Panc1 (cell line): ENCODE measurements around the gene UBASH3B.

Experiments used
- CTCF ChIP-seq: fragments of 450-650 bp; IDR thresholded peaks from 2 replicates; pipeline ENCODE4 v1.5.1; 2017; ENCODE audit warnings: mild to moderate bottlenecking
- POLR2AphosphoS5 ChIP-seq: IDR thresholded peaks from 2 replicates; pipeline ENCODE4 v1.6.1; 2012; ENCODE audit warnings: mild to moderate bottlenecking, low read depth, low read length, moderate library complexity
- REST ChIP-seq, 2 experiments: IDR thresholded peaks; 2 replicates each; pipeline ENCODE4 v1.6.1; 2011 to 2012; ENCODE audit warnings: low read depth in 2 of 2, control low read depth in 1 of 2, low read length in 1 of 2, mild to moderate bottlenecking in 1 of 2, moderate library complexity in 1 of 2; ENCODE audit not compliant: insufficient read depth in 1 of 2
- SIN3A ChIP-seq: IDR thresholded peaks from 2 replicates; pipeline ENCODE4 v1.6.1; 2012; ENCODE audit warnings: low read depth, mild to moderate bottlenecking, low read length, moderate library complexity, borderline replicate concordance; ENCODE audit not compliant: insufficient read depth
- TCF7L2 ChIP-seq: IDR thresholded peaks from 2 replicates; pipeline ENCODE4 v1.6.1; 2011; ENCODE audit warnings: mild to moderate bottlenecking, low read depth, low read length, inconsistent platforms

GRCh38 chr11:122769126-122769780 lies 113.7 kb downstream of the UBASH3B start:
- TF ChIP-seq CTCF (no peak), REST (IDR thresholded peaks at IDR 0.05; ENCODE audit: insufficient read depth in 1 of 2, low read depth in 2 of 2, low read length in 1 of 2) (no peak), POLR2AphosphoS5 (no peak), SIN3A (no peak), TCF7L2 (no peak)
